Osteoblast (primary cell): ENCODE results near the gene KIF26B. TPM values are rescaled to one million over a fixed set of nuclear protein-coding genes. Genes with fewer than 3 reads are reported as not detected.

Source experiments
- DNase-seq: peaks from one replicate; pipeline ENCODE4 v3.0.0; 2011; ENCODE audit warnings: low spot score, mixed read lengths; ENCODE audit not compliant: insufficient read length; ENCODE audit errors: missing footprints
- H2AFZ ChIP-seq: 2 replicates; pipeline ENCODE4 v1.6.0; 2011; ENCODE audit warnings: mild to moderate bottlenecking, low read length
- H3K27ac ChIP-seq: 2 replicates; pipeline ENCODE4 v1.5.1; 2011; ENCODE audit warnings: mild to moderate bottlenecking, low read depth, low read length, moderate library complexity
- H3K27me3 ChIP-seq: 2 replicates; pipeline ENCODE4 v1.6.0; 2012; ENCODE audit warnings: mild to moderate bottlenecking, control low read depth, inconsistent platforms, low read length, moderate library complexity; ENCODE audit not compliant: insufficient read depth
- H3K36me3 ChIP-seq: 2 replicates; pipeline ENCODE4 v1.5.1; 2011; ENCODE audit warnings: mild to moderate bottlenecking, low read length, control low read depth, moderate library complexity; ENCODE audit not compliant: insufficient read depth
- H3K4me1 ChIP-seq: 2 replicates; pipeline ENCODE4 v1.5.1; 2011; ENCODE audit warnings: mild to moderate bottlenecking, low read length, control low read depth, moderate library complexity; ENCODE audit not compliant: insufficient read depth
- H3K4me2 ChIP-seq: 2 replicates; pipeline ENCODE4 v1.6.0; 2011; ENCODE audit warnings: mild to moderate bottlenecking, low read length; ENCODE audit not compliant: insufficient read depth
- H3K4me3 ChIP-seq: fragments of 200-600 bp; sonication (generic); 3 replicates; pipeline ENCODE4 v1.5.1; 2012; ENCODE audit warnings: mild to moderate bottlenecking, low read length, inconsistent platforms; ENCODE audit not compliant: insufficient read depth
- H3K79me2 ChIP-seq: 2 replicates; pipeline ENCODE4 v1.6.0; 2012; ENCODE audit warnings: mild to moderate bottlenecking, low read length, control low read depth, inconsistent platforms; ENCODE audit not compliant: insufficient read depth
- H3K9me3 ChIP-seq: 2 replicates; pipeline ENCODE4 v1.5.1; 2011; ENCODE audit warnings: low read depth, low read length, control low read depth
- H4K20me1 ChIP-seq: 2 replicates; pipeline ENCODE4 v1.6.0; 2012; ENCODE audit warnings: mild to moderate bottlenecking, low read length, control low read depth; ENCODE audit not compliant: insufficient read depth
- CTCF ChIP-seq: IDR thresholded peaks from 2 replicates; pipeline ENCODE4 v1.5.1; 2011; ENCODE audit warnings: mild to moderate bottlenecking, low read depth, low read length, moderate library complexity; ENCODE audit errors: extremely low read depth
- total RNA-seq: library from RNA; depleted of rRNA; stranded (reverse); fragments of >200 nt; gene quantifications from 2 replicates; pipeline ENCODE4 v1.2.3, GENCODE V29; 2012

KIF26B gene
- total RNA-seq, 1 donor: 22.1 TPM

GRCh38 chr1:245467804-245468203 lies 313.0 kb downstream of the KIF26B start:
- Histone ChIP-seq H3K4me1 (no peaks in the 10 kb centered on the region), H4K20me1 (no peaks in the 10 kb centered on the region), H3K9me3 (no peaks in the 10 kb centered on the region), H3K4me3 (no peak overlapping the region), H2AFZ (no peak overlapping the region), H3K4me2 (no peak overlapping the region), H3K79me2 (no peaks in the 10 kb centered on the region), H3K27me3 (no peaks in the 10 kb centered on the region), H3K36me3 (no peaks in the 10 kb centered on the region), H3K27ac (no peak overlapping the region)
- TF ChIP-seq CTCF: no peak
- DNase-seq: no peak

- Histone ChIP-seq H3K4me1 (no peaks in the 10 kb centered on the region), H2AFZ (no peak overlapping the region), H3K9me3 (no peaks in the 10 kb centered on the region), H3K79me2 (no peaks in the 10 kb centered on the region), H4K20me1 (no peaks in the 10 kb centered on the region), H3K4me2 (no peak overlapping the region), H3K27ac (no peak overlapping the region), H3K27me3 (no peaks in the 10 kb centered on the region), H3K36me3 (no peaks in the 10 kb centered on the region), H3K4me3 (no peak overlapping the region)
- TF ChIP-seq CTCF: no peak
- no peak for DNase-seq
Measured at GRCh38 chr1:245469006-245469405, 314.2 kb downstream of the KIF26B start.

GRCh38 chr1:245469734-245470133 lies 314.9 kb downstream of the KIF26B start:
- no peaks in the 10 kb centered on the region for H3K4me1 ChIP-seq
- H4K20me1 ChIP-seq: no peaks in the 10 kb centered on the region
- no peak overlapping the region for H2AFZ ChIP-seq
- H3K9me3 ChIP-seq: no peaks in the 10 kb centered on the region
- no peaks in the 10 kb centered on the region for H3K79me2 ChIP-seq
- TF ChIP-seq CTCF: no peak
- H3K27me3 ChIP-seq: no peaks in the 10 kb centered on the region
- no peak overlapping the region for H3K27ac ChIP-seq
- no peak for DNase-seq
- H3K4me3 ChIP-seq: no peak overlapping the region
- H3K4me2 ChIP-seq: no peak overlapping the region
- H3K36me3 ChIP-seq: no peaks in the 10 kb centered on the region

- H3K4me3 ChIP-seq: no peak overlapping the region
- H3K36me3 ChIP-seq: no peaks in the 10 kb centered on the region
- H3K4me2 ChIP-seq: no peak overlapping the region
- no peaks in the 10 kb centered on the region for H3K79me2 ChIP-seq
- H3K9me3 ChIP-seq: no peaks in the 10 kb centered on the region
- H3K27ac ChIP-seq: no peak overlapping the region
- no peak for DNase-seq
- no peaks in the 10 kb centered on the region for H4K20me1 ChIP-seq
- H2AFZ ChIP-seq: no peak overlapping the region
- no peaks in the 10 kb centered on the region for H3K4me1 ChIP-seq
- H3K27me3 ChIP-seq: no peaks in the 10 kb centered on the region
- TF ChIP-seq CTCF: no peak
Measured at GRCh38 chr1:245475126-245475525, 320.3 kb downstream of the KIF26B start.
